Thymus (tissue), 11 donors: ENCODE measurements around the gene CDT1. TPM values are rescaled to one million over a fixed set of nuclear protein-coding genes. Genes with fewer than 3 reads are reported as not detected.
"Not testable (repeated sequence)": the region's sequence is repeated elsewhere in the genome, so short reads cannot be mapped to it uniquely, and the experiment has no call there.

Source experiments
- DNase-seq, 9 donors: peaks; one replicate each; pipeline ENCODE4 v3.0.0-alpha.2; 2013; ENCODE audit warnings: low spot score in 9 of 9, low read depth in 6 of 9, missing footprints in 1 of 9
- H3K27ac ChIP-seq, 2 donors: one replicate each; pipeline ENCODE4 v1.5.1; 2013; ENCODE audit warnings: control low read depth in 1 of 2, low read depth in 1 of 2, low read length in 1 of 2, mild to moderate bottlenecking in 1 of 2, moderate library complexity in 1 of 2
- H3K27me3 ChIP-seq, 2 donors: one replicate each; pipeline ENCODE4 v1.5.1; 2013; ENCODE audit warnings: low read length in 1 of 2; ENCODE audit not compliant: control insufficient read depth in 2 of 2, insufficient read depth in 1 of 2
- H3K36me3 ChIP-seq, 2 donors: one replicate each; pipeline ENCODE4 v1.5.1; 2013; ENCODE audit warnings: low read length in 1 of 2, mild to moderate bottlenecking in 1 of 2, moderate library complexity in 1 of 2; ENCODE audit not compliant: control insufficient read depth in 2 of 2, insufficient read depth in 2 of 2
- H3K4me1 ChIP-seq, 2 donors: one replicate each; pipeline ENCODE4 v1.5.1; 2013; ENCODE audit warnings: low read length in 2 of 2; ENCODE audit not compliant: control insufficient read depth in 2 of 2, insufficient read depth in 2 of 2
- H3K4me3 ChIP-seq, 2 donors: one replicate each; pipeline ENCODE4 v1.5.1; 2013; ENCODE audit warnings: low read length in 2 of 2, control low read depth in 1 of 2, mild to moderate bottlenecking in 1 of 2
- H3K9me3 ChIP-seq, 2 donors: one replicate each; pipeline ENCODE4 v1.5.1; 2013; ENCODE audit warnings: low read length in 1 of 2, mild to moderate bottlenecking in 1 of 2; ENCODE audit not compliant: control insufficient read depth in 2 of 2, insufficient read depth in 1 of 2
- WGBS: extraction: QIAGEN DNeasy Blood & Tissue Kit; methylation state at CpG from one replicate; pipeline ENCODE4 v1.1.7; 2013; 5-methylcytosine and 5-hydroxymethylcytosine counted together
- polyA plus RNA-seq: library from polyadenylated mRNA; stranded (reverse); fragments of 200-250 nt; gene quantifications from one replicate; pipeline ENCODE4 v1.2.3, GENCODE V29; 2013
- total RNA-seq: library from RNA; stranded (reverse); fragments of 120-200 nt; gene quantifications from one replicate; pipeline ENCODE4 v1.2.4, GENCODE V29; 2013
- donor health status: healthy.

The CDT1 gene
- total and polyA plus RNA-seq, 2 donors: 1.4 to 11.7 TPM

DNA sequence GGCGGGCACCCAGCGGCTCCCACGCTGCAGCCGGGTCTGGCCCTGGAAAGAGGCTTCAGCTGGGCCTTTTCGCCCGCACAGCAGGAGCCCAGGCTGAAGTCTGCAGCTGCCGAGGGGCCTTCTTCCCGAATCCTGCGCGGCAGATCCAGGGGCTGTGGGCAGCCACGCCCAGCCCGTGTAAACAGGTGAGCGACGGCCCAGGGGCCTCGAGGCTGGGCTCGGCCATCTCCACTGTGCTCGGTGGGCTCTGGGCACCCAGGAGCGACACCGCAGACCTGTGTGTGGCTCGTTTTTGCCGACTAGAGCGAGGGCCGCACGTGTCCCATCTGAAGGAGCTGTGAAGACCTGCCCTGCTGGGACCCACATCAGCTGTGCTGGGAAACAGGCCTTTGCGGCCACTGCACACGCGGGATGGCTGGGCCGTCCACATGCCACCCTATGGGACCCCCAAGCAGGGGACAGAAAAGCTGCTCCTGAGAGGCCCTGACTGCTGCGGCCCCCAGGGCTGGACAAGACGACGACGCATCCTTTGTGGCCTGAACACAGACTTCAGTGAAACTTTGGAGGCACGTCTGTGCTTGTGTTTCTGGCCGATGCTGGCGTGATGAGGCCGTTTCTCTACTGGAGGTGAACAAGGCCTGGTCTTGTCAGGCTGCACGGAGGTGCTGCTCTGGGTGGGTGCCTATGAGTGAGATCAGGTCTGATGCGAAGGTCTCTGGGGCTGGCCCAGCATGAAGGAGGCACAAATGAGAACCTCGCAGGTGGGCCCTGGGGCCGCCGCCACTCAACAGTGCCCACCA is 13.3 kb downstream of the CDT1 start:
- no peak for DNase-seq
- H3K9me3 ChIP-seq: peaks cover 0 to 8% of the 10 kb centered on the region in 2 donors
- no peak overlapping the region for H3K27ac ChIP-seq
- H3K36me3 ChIP-seq: peaks cover 0 to 12% of the 10 kb centered on the region in 2 donors
- H3K4me3 ChIP-seq: no peak overlapping the region
- peaks cover 7 to 19% of the 10 kb centered on the region in 2 donors for H3K4me1 ChIP-seq
- H3K27me3 ChIP-seq: no peaks in the 10 kb centered on the region
- 93% methylated on average over 41 of the region's 41 CpGs for WGBS

DNA sequence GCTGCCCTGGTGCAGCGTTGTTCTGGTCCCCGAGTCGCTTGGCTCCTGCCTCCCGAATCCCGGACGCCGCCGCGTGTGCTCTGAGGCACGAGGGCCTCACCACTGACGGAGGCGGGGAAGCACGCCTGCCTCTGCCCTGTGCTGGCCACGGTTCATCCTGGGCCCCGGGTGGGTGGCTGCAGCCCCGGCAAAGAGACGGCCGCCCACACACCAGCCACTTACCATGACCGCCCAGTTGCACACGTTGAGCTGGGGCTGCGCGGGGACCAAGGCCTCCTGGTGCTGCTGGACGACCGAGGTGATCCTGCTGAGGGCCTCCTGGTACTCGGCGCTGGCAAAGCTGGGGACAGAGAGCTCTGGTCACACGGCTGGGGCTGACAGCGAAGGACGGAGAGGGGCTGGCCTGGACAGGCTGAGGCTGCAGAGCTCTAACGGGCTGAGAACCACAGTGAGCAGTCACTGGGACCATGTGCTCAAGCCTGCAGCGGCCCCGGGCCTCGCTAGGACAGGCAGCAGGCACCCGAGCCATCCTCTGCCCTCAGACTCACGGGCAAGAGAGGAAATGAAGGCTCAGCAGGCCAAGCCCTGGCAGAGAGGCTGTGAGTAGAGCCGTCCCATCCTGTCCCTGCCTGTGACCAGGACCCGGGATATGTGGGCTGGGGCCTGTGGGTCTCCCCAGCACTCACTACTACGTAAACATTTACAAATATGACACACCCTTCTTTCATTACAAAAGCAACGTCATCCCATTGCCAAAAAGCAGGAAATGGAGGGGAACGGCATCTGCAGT is 14.4 kb downstream of the CDT1 start:
- no peak overlapping the region for H3K4me3 ChIP-seq
- H3K27me3 ChIP-seq: no peaks in the 10 kb centered on the region
- no peak for DNase-seq
- no peak overlapping the region for H3K27ac ChIP-seq
- peaks cover 0 to 22% of the 10 kb centered on the region in 2 donors for H3K36me3 ChIP-seq
- WGBS: 96% methylated on average over 40 of the region's 40 CpGs
- peaks cover 0 to 12% of the 10 kb centered on the region in 2 donors for H3K9me3 ChIP-seq
- peaks cover 3 to 12% of the 10 kb centered on the region in 2 donors for H3K4me1 ChIP-seq

DNA sequence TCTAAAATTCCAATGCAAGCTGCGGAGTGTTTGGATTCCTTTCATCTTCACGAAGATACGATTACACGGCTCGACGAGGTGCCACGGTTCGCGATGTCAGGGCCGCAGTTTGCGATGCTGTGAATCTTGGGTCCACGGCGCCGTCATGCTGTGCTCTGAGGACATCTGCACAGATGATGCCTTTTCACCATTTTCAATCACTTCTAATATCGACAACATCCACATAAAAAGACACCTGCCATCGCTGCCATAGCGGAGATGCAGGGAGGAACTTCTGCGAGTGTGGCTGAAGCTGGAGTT is 14.9 kb downstream of the CDT1 start:
- peaks cover 0 to 14% of the 10 kb centered on the region in 2 donors for H3K9me3 ChIP-seq
- H3K27me3 ChIP-seq: no peaks in the 10 kb centered on the region
- DNase-seq: no peak
- no peak overlapping the region for H3K27ac ChIP-seq
- H3K4me3 ChIP-seq: no peak overlapping the region
- peaks cover 0 to 22% of the 10 kb centered on the region in 2 donors for H3K36me3 ChIP-seq
- WGBS: 96% methylated on average over 18 of the region's 18 CpGs
- peaks cover 3 to 12% of the 10 kb centered on the region in 2 donors for H3K4me1 ChIP-seq

DNA sequence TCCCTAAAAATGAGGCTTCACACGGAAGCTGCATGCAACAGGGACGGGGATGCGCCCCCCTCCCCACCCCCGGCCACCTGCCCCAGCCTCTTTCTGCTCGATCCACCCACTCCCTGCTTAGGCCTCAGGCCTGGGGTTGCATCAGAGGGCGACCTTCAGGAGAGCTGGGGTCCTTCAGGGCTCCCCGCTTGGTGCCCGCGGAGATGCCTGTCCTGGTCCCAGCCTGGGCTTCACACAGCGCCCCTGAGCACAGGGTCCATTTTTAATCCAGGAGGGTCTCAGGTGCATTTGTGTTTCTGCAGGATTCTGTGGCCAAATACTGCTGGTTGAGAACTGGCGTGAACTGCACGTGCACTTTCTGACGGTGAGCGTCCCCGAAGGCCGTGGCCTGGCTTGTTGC is 15.5 kb downstream of the CDT1 start:
- WGBS: 90% methylated on average over 16 of the region's 16 CpGs
- Histone ChIP-seq H3K9me3 (peaks cover 0 to 14% of the 10 kb centered on the region in 2 donors), H3K27ac (no peak overlapping the region), H3K36me3 (peaks cover 0 to 22% of the 10 kb centered on the region in 2 donors), H3K4me3 (no peak overlapping the region), H3K27me3 (no peaks in the 10 kb centered on the region), H3K4me1 (peaks cover 3 to 12% of the 10 kb centered on the region in 2 donors)
- DNase-seq: no peak

DNA sequence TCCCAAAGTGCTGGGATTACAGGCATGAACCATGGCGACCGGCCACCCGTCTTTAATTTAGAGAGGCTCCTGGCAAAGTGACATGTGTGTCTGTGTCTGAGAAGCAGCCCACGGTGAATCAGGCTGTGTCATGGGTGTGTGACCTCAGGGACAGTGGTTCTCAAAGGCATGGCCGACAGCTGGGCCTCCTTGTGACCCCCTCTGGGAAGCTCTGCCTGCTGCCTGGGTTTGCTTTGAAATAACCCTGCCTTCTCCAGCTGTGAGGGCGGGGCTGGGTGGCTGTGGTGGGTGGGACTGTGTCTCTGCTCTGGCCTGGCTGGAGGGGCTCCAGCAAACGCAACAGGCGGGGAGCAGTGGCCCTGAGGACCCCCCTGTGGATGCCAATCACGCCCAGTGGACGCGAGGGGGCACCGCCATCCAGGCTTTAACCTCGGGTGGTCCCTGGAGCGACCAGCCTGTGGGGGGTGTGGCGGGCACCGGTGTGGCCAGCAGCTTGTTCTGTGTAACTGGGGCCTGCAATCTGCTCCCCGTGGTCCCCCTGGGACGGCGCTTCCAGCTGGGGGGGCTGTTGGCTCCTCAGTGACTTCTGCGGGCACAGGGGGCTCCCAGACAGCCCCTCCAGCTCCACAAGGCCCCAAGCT is 16.9 kb downstream of the CDT1 start:
- no peak for DNase-seq
- 97% methylated on average over 20 of the region's 20 CpGs for WGBS
- H3K4me3 ChIP-seq: no peak overlapping the region
- no peaks in the 10 kb centered on the region for H3K27me3 ChIP-seq
- no peak overlapping the region for H3K27ac ChIP-seq
- H3K36me3 ChIP-seq: peaks cover 0 to 22% of the 10 kb centered on the region in 2 donors
- peaks cover 3 to 11% of the 10 kb centered on the region in 2 donors for H3K4me1 ChIP-seq
- H3K9me3 ChIP-seq: peaks cover 0 to 14% of the 10 kb centered on the region in 2 donors

DNA sequence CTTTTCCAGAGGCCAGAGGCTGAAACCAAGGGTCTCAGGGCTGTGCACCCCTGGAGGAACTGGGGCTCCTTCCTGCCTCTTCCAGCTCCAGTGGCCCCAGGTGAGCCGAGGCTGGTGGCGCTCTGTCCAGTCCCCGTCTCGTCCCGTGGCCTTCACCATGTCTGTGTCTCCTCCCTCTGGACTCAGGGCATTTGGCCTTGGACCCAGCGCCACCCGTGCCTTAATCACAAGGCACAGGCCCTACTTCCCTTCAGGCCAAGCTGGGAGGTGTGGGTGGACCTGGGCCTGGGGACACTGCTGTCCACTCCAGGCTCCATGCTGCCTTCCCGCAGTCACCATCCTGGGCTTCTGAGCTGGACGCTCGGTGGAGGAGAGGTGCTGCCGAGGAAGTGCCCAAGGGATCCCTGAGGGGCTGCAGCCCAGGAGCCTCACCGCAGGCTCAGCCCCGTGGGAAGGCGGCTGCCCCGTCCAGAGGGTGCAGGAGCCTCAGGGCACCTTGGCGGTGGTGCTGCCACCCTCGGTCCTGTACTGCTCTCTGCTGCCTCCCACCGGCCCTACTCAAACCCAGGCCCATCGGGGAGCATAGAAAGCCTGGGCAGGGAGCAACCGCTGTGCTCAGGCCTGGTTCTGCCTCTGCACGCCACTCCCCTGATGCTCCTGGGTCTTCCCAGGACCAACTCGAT is 17.7 kb downstream of the CDT1 start:
- peaks cover 0 to 22% of the 10 kb centered on the region in 2 donors for H3K36me3 ChIP-seq
- H3K4me3 ChIP-seq: no peak overlapping the region
- no peak for DNase-seq
- H3K9me3 ChIP-seq: peaks cover 0 to 7% of the 10 kb centered on the region in 2 donors
- no peaks in the 10 kb centered on the region for H3K27me3 ChIP-seq
- H3K27ac ChIP-seq: no peak overlapping the region
- peaks cover 0 to 3% of the 10 kb centered on the region in 2 donors for H3K4me1 ChIP-seq
- 89% methylated on average over 22 of the region's 22 CpGs for WGBS

DNA sequence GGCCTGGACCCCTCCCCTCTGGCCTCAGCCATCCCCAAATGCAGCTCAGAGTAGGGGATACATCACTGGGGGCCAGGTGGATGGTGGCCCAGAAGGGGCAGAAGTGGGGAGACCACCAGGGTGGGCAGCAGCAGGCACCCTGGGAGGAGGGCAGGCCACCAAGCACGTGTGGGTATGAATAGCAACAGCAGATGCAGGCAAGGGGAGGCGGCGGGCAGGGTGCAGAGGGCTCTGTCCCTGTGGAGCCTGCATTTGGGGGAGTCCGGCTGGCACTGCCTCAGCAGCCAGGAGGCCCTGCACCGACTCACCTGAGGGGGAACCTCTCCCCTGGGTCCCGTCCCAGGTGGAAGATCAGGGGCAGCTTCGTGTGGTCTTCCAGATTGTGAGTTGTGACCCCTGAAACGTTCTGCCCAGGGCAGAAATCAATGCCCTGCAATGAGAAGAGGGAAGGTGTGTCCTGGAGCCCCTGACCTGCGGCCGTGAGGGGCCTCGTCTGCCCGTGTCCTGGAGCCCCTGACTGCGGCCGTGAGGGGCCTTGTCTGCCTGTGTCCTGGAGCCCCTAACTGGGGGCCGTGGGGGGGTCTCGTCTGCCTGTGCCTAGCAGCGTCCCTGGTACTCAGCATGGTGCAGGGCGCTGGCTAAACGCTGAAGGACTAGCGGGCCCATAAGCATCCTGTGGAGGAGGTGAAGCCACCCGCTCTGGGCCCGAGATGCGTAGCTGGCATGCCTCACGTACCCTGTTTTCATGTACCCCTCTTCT is 18.9 kb downstream of the CDT1 start:
- 98% methylated on average over 24 of the region's 24 CpGs for WGBS
- Histone ChIP-seq H3K36me3 (peaks cover 0 to 17% of the 10 kb centered on the region in 2 donors), H3K27ac (no peak overlapping the region), H3K9me3 (peaks cover 0 to 6% of the 10 kb centered on the region in 2 donors), H3K4me3 (no peak overlapping the region), H3K27me3 (no peaks in the 10 kb centered on the region), H3K4me1 (peaks cover 0 to 2% of the 10 kb centered on the region in 2 donors)
- no peak for DNase-seq

DNA sequence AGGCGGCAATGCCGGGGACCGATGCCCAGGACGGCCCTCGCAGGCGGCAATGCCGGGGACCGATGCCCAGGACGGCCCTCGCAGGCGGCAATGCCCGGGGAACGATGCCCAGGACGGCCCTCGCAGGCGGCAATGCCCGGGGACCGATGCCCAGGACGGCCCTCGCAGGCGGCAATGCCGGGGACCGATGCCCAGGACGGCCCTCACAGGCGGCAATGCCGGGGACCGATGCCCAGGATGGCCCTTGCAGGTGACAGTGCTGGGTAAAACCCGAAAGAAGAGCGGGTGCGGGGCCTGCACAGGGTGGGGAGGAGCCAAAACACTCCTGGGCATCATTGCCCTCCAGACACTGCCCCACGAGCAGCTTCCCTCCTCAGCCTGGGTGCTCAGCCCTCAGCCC is 20.1 kb downstream of the CDT1 start:
- H3K27me3 ChIP-seq, DNase-seq, H3K4me1 ChIP-seq, H3K4me3 ChIP-seq, H3K9me3 ChIP-seq, H3K27ac ChIP-seq: not testable (repeated sequence)
- WGBS: 98% methylated on average over 29 of the region's 31 CpGs
- H3K36me3 ChIP-seq: peaks cover 0 to 24% of the 10 kb centered on the region in 2 donors
